Fibroblast of upper back skin (primary cell): ENCODE results near the gene SPAG9.
"Not testable (repeated sequence)": the region's sequence is repeated elsewhere in the genome, so short reads cannot be mapped to it uniquely, and the experiment has no call there.

Experiments used
- DNase-seq: peaks from one replicate; pipeline ENCODE4 v3.0.0-alpha.2; 2013

SPAG9 gene

DNA sequence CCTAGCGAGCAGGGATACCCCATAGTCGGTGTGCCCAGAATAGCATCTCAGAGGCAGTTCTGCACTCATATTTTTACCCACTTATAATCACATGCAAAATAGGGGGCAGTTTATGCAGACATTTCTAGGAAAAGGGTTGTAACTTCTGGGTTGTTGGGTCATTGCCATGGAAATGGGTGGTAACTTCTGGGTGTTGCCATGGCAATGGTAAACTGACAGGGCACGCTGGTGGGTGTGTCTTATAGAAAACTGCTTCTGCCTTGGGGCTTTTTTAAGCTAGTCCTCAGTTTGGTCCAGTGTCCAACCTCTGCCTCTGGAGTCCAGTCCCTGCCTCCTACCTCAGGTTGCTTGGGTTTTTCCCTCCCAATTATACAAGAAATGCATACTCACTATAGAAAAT is 7.4 kb upstream of the SPAG9 start:
- no peak for DNase-seq

GRCh38 chr17:51124640-51125503 is 4.2 kb upstream of the SPAG9 start:
- DNase-seq, result no peak

DNA sequence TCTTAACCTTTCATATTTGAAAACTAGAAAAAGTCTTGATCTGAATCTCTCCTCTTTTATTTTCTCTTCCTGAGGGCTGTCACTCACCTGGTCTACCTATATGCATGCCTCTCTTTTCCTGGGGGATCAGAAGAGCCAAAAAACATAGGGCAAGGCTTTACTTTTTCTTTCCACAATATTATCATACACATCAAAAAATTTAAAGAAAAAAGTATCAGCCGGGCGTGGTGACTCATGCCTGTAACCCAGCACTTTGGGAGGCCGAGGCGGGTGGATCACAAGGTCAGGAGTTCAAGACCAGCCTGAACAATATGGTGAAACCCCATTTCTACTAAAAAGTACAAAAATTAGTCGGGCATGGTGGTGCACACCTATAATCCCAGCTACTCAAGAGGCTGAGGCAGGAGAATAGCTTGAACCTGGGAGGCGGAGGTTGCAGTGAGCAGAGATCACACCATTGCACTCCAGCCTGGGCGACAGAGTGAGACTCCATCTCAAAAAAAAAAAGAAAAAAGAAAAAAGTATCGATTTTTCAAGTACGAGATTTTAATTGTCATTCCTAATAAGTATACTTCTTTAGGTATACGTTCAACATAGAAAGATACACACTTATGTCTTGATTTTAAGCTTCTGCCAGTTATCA is 1.9 kb upstream of the SPAG9 start:
- DNase-seq, result not testable (repeated sequence)

GRCh38 chr17:51121620-51122472 is 1.2 kb upstream of the SPAG9 start:
- peak; percentile 85 for DNase-seq

GRCh38 chr17:51120357-51120738 is 320 bp downstream of the SPAG9 start:
- DNase-seq, result no peak

GRCh38 chr17:51119415-51120356 is 982 bp downstream of the SPAG9 start:
- DNase-seq, result peak; percentile 40

GRCh38 chr17:51118330-51119195 is 2.1 kb downstream of the SPAG9 start:
- DNase-seq, result no peak

DNA sequence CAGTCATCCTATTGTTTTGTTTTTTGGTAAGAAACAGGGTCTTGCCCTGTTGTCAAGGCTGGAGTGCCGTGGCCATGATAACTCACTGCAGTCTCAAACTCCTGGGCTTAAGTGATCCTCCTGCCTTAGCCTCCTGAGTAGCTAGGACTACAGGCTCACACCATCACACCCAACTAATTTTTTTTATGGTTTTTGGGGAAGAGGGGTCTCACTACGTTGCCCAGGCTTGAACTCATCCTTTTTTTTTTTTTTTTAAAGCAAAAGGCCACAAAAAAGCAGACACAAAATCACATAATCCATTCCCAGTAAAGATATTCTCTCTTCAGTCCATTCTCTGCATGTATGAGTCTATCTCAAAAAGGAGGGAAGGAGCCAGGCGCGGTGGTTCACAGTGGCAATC is 5.5 kb downstream of the SPAG9 start:
- DNase-seq, result no peak

GRCh38 chr17:51112303-51113222 is 8.1 kb downstream of the SPAG9 start:
- not testable (repeated sequence) for DNase-seq

- no peak for DNase-seq
These were observed 12.9 kb downstream of the SPAG9 start for GRCh38 chr17:51107778-51108177.

DNA sequence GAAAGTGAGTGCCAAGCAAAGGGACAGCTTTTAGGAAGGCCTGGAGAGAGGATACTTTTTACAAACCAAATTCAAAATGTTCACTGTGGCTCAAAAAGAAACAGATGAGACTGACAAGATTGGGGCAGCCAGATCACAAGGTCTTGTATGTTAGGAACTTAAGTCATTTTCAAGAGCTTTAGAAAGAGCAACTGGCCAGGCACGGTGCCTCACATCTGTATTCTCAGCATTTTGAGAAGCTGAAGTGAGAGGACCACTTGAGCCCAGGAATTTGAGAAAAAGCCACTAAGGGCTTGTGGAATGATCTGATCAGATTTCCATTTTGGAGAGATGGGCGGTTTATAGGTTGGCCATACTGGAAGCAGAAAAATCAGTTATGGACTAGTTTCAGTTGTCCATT is 17.2 kb downstream of the SPAG9 start:
- DNase-seq, result no peak

GRCh38 chr17:51103050-51103449 is 17.6 kb downstream of the SPAG9 start:
- DNase-seq, result no peak

DNA sequence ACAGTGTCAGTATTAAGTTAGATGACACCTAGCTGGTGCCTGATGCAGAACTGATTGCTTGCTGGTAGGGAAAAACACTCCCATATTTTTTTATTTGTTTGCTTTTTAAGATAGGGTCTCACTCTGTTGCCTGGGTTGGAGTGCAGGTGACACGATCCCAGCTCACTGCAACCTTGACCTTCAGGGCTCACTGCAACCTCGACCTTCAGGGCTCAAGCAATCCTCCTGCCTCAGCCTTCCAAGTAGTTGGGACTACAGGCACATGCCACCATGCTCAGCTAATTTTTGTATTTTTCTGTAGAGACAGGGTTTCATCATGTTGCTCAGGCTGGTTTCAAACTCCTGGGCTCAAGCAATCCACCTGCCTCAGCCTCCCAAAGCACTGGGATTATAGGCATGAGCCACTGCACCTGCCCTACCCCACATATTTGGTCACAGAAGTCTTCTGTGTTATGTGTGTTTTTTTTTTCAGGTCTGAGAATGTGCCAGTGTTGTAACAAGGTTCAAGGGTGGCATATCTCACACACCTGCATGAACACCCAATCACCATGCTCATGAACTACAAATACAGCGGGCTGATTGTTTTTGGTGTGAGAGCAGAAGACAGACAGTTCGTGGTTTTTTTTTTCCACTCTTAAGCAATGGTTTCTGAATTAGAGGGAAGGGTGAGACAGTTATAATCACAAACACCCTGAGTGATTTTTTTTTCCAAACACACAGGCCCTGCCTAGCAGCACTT is 22.8 kb downstream of the SPAG9 start:
- DNase-seq, result no peak

GRCh38 chr17:51091635-51092034 is 29.0 kb downstream of the SPAG9 start:
- DNase-seq, result no peak

DNA sequence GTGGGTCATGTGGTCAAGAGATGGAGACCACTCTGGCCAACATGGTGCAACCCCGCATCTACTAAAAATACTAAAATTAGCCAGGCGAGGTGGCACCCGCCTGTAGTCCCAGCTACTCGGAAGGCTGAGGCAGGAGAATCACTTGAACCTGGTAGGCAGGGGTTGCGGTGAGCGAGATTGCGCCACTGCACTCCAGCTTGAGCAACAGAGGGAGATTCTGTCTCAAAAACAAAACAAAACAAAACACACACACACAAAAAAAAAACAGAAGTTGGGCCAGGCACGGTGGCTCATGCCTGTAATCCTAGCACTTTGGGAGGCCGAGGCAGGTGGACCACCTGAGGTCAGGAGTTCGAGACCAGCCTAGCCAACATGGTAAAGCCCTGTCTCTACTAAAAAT is 31.8 kb downstream of the SPAG9 start:
- DNase-seq, result not testable (repeated sequence)

- no peak for DNase-seq
These were observed 32.4 kb downstream of the SPAG9 start for GRCh38 chr17:51088287-51088686.

DNA sequence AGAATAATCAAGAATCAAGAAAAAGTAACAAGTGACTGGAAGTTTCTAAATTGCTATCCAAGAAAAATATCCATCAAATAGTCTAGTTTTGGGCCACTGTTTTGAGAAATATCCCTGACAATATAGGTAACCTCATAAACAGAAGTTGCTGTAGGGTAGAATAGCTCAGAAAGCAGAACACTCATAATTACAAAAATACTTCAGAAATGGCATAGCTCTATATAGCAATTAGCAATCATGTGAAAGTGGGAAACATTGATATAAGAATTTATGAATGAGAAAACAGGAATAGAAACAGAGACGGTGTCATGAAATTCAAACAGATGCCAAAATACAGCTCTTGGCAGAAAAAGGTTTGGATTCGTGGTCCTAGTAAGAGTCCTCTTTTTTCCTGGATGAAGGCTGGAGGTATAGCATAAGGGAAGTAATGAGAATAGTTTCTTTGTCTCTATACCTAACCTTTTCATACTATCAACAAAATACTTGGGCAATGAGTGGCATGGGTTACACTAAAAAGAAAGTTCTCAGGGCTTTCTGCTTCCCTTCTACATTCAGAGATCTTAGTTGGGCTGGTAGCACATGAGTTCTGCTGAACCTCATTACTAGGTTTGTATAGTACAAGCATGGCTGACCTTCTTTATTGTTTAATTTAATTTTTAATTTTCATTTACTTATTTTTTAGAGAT is 33.5 kb downstream of the SPAG9 start:
- DNase-seq, result no peak

GRCh38 chr17:51085150-51085805 is 35.4 kb downstream of the SPAG9 start:
- no peak for DNase-seq
